GM21381 (cell line): Measurements from ENCODE around the gene GRIFIN.

Experiments
- ATAC-seq: cut with Tn5 transposase; IDR thresholded peaks from one replicate; pipeline ENCODE4 v1.9.1; 2021; ENCODE audit warnings: mild to moderate bottlenecking, moderate library complexity; ENCODE audit not compliant: unreplicated experiment

Gene GRIFIN

GRCh38 chr7:2499719-2500430 is 23.7 kb upstream of the GRIFIN start:
- no peak for ATAC-seq

GRCh38 chr7:2499181-2499580 is 23.0 kb upstream of the GRIFIN start:
- no peak for ATAC-seq

- ATAC-seq = no peak
Measured at GRCh38 chr7:2498708-2499107, 22.5 kb upstream of the GRIFIN start.

GRCh38 chr7:2497500-2498336 is 21.5 kb upstream of the GRIFIN start:
- ATAC-seq = no peak

- ATAC-seq = no peak
Measured at GRCh38 chr7:2497065-2497464, 20.9 kb upstream of the GRIFIN start.

GRCh38 chr7:2496375-2496774 is 20.2 kb upstream of the GRIFIN start:
- ATAC-seq = no peak

GRCh38 chr7:2495418-2496299 is 19.5 kb upstream of the GRIFIN start:
- no peak for ATAC-seq

- no peak for ATAC-seq
Measured at GRCh38 chr7:2494191-2495130, 18.3 kb upstream of the GRIFIN start.

GRCh38 chr7:2493205-2494164 is 17.3 kb upstream of the GRIFIN start:
- no peak for ATAC-seq

GRCh38 chr7:2492038-2492437 is 15.8 kb upstream of the GRIFIN start:
- no peak for ATAC-seq

GRCh38 chr7:2490181-2490651 is 14.0 kb upstream of the GRIFIN start:
- no peak for ATAC-seq

- no peak for ATAC-seq
Measured at GRCh38 chr7:2488681-2489080, 12.5 kb upstream of the GRIFIN start.

GRCh38 chr7:2488272-2488645 is 12.1 kb upstream of the GRIFIN start:
- ATAC-seq = no peak

GRCh38 chr7:2487586-2488271 is 11.5 kb upstream of the GRIFIN start:
- ATAC-seq = no peak

GRCh38 chr7:2484868-2485267 is 8.7 kb upstream of the GRIFIN start:
- no peak for ATAC-seq

- ATAC-seq = no peak
Measured at GRCh38 chr7:2483494-2483893, 7.3 kb upstream of the GRIFIN start.

- no peak for ATAC-seq
Measured at GRCh38 chr7:2482725-2483451, 6.7 kb upstream of the GRIFIN start.

GRCh38 chr7:2481195-2481594 is 5.0 kb upstream of the GRIFIN start:
- no peak for ATAC-seq
